ENCODE measurements around the gene TRAT1. TPM values are rescaled to one million over a fixed set of nuclear protein-coding genes. Genes with fewer than 3 reads are reported as not detected.

Gene TRAT1
- total RNA-seq, 3 donors from 2014 or later: 7.1 to 16.3 (median 9.3) TPM

DNA sequence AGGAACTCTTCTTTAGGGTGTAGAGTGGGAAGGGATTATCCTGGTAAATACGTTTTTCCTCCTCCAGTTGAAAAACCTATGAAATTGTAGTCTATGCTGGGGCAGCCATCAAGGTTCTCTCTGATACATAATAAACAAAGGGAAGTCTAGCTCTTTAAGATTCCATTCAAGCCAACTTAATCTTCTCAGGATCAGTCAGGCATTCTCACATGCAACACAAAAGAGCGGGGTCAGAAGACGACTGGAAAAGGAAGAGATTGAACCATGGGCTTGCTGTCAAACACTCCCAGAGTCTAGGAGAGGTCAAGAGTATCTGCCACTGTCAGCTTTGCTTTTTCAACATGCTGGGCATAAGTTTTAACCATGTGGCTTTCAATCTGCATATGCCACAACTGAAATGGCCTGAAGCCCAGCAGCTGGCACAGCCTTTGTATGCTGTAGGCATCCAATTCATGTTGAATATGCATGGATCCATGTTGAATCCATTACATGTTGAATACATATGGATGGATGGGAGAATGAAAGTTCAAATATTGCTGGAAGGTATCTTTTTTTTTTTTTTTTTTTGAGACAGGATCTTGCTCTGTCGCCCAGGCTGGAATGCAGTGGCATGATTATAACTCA lies 8.5 kb downstream of the TRAT1 start:
- Mint-ChIP-seq H3K4me3 (peak overlapping the region; percentile 8), H3K36me3 (ENCODE audit: insufficient read depth) (peaks cover 20% of the 10 kb centered on the region), H3K4me1 (ENCODE audit: low read depth) (peaks cover 85% of the 10 kb centered on the region), H3K27me3 (ENCODE audit: low read depth) (no peaks in the 10 kb centered on the region), H3K9me3 (no peaks in the 10 kb centered on the region)
- no peak for ATAC-seq
- DNase-seq: no peak

DNA sequence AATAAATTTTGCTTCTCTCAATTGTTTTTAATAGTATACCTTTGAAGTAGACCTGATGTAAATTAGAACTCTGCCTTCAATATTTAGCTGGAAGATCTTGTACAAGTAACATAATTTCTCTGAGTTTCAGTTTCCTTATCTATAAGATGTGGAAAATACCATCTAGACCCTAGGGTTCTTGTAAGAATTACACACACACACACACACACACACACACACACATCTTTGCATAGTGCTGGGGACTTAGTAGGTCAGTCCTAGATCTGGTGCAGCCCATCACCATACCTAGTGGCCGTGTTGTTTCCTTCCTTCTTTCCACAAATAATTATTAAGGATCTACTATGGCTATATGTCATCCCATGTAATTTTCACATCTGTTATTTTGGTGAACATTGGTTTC lies 11.0 kb downstream of the TRAT1 start:
- Mint-ChIP-seq H3K27me3 (ENCODE audit: low read depth) (no peaks in the 10 kb centered on the region), H3K4me3 (peak overlapping the region; percentile 75), H3K36me3 (ENCODE audit: insufficient read depth) (peaks cover 18% of the 10 kb centered on the region), H3K4me1 (ENCODE audit: low read depth) (peaks cover 90% of the 10 kb centered on the region), H3K9me3 (no peaks in the 10 kb centered on the region)
- ATAC-seq: peak in 1 of 2 donors; percentile 24
- no peak for DNase-seq

DNA sequence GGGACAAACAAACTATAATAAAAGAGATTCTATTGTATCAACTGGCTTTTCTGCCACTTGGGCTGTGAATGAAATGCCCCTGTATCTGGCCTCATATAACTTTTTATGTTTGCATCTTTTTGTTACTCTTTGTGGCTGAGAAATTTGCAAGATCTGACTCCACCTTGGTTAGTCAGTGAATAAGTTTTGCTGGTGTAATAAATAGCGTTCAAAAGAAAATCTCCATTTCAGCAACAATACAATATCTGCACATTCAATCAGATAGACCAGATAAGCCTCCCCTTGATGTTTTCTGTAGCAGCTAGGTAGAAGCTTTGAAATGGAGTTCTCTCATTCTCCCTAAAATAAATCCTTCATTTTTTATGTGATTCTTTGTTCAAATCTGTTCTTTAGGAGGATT lies 12.0 kb downstream of the TRAT1 start:
- H3K36me3 Mint-ChIP-seq (ENCODE audit: insufficient read depth): peaks cover 15% of the 10 kb centered on the region
- H3K9me3 Mint-ChIP-seq: no peaks in the 10 kb centered on the region
- no peak for DNase-seq
- ATAC-seq: peak; percentile 49 to 58
- peaks cover 92% of the 10 kb centered on the region for H3K4me1 Mint-ChIP-seq (ENCODE audit: low read depth)
- no peaks in the 10 kb centered on the region for H3K27me3 Mint-ChIP-seq (ENCODE audit: low read depth)
- peak overlapping the region; percentile 75 for H3K4me3 Mint-ChIP-seq

- Mint-ChIP-seq H3K27me3 (ENCODE audit: low read depth) (no peaks in the 10 kb centered on the region), H3K4me1 (ENCODE audit: low read depth) (peaks cover 90% of the 10 kb centered on the region), H3K4me3 (peak overlapping the region; percentile 75), H3K9me3 (no peaks in the 10 kb centered on the region), H3K36me3 (ENCODE audit: insufficient read depth) (peaks cover 17% of the 10 kb centered on the region)
- ATAC-seq (peak; percentile 75 to 76), DNase-seq (peak; percentile 21)
These were observed 12.5 kb downstream of the TRAT1 start for GRCh38 chr3:108835101-108835500.

DNA sequence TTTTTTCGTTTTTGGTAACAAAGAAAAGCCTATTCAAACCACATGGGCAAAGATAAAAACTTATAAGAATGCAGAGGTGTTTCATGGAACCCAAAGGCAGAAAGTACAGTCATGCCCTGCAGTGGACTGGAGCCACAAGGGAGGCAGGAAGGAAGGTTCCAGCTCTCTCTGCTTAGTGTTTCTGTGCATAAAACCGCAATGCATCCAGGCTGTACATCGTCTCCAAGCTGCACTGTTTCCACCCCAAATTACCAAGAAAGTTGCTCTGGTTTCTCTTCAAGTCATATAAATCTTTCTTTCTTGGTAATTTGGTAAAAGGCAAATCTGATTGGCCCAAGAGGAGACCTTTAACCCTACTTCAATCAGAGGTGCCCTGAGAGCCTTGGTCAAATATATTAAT lies 15.8 kb downstream of the TRAT1 start:
- peaks cover 86% of the 10 kb centered on the region for H3K4me1 Mint-ChIP-seq (ENCODE audit: low read depth)
- peak; percentile 25 for DNase-seq
- peak; percentile 67 to 71 for ATAC-seq
- H3K27me3 Mint-ChIP-seq (ENCODE audit: low read depth): no peaks in the 10 kb centered on the region
- peaks cover 23% of the 10 kb centered on the region for H3K36me3 Mint-ChIP-seq (ENCODE audit: insufficient read depth)
- no peaks in the 10 kb centered on the region for H3K9me3 Mint-ChIP-seq
- peak overlapping the region; percentile 64 for H3K4me3 Mint-ChIP-seq

GRCh38 chr3:108845709-108846293 lies 23.2 kb downstream of the TRAT1 start:
- peaks cover 74% of the 10 kb centered on the region for H3K4me1 Mint-ChIP-seq (ENCODE audit: low read depth)
- peaks cover 40% of the 10 kb centered on the region for H3K36me3 Mint-ChIP-seq (ENCODE audit: insufficient read depth)
- no peak overlapping the region for H3K4me3 Mint-ChIP-seq
- ATAC-seq: peak in 1 of 2 donors; percentile 28
- no peaks in the 10 kb centered on the region for H3K27me3 Mint-ChIP-seq (ENCODE audit: low read depth)
- no peak for DNase-seq
- H3K9me3 Mint-ChIP-seq: no peaks in the 10 kb centered on the region

GRCh38 chr3:108847187-108847586 lies 24.6 kb downstream of the TRAT1 start:
- ATAC-seq: no peak

DNA sequence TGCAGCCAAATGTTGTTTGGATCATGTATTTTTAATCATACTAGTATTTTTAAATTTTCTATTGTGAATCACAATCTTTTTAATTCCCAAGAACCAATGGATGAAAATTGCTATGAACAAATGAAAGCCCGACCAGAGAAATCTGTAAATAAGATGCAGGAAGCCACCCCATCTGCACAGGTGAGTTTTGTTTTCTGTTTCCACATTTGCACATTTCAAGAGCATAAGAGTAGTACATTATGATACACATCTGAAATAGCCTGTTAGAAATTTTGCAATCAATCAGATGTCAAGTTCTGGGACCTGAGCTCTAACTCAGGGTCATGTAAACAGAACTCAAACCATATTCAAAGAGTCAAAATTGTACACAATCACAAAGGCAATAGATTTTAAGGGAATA lies 26.5 kb downstream of the TRAT1 start:
- H3K9me3 Mint-ChIP-seq: no peaks in the 10 kb centered on the region
- no peak overlapping the region for H3K4me3 Mint-ChIP-seq
- no peak for DNase-seq
- no peak for ATAC-seq
- H3K4me1 Mint-ChIP-seq (ENCODE audit: low read depth): peaks cover 53% of the 10 kb centered on the region
- H3K27me3 Mint-ChIP-seq (ENCODE audit: low read depth): no peaks in the 10 kb centered on the region
- peaks cover 42% of the 10 kb centered on the region for H3K36me3 Mint-ChIP-seq (ENCODE audit: insufficient read depth)

More at GRCh38 chr3:108847187-108847586, 24.6 kb downstream of the TRAT1 start:
- no peak for DNase-seq
- no peaks in the 10 kb centered on the region for H3K9me3 Mint-ChIP-seq
- peaks cover 50% of the 10 kb centered on the region for H3K36me3 Mint-ChIP-seq (ENCODE audit: insufficient read depth)
- no peaks in the 10 kb centered on the region for H3K27me3 Mint-ChIP-seq (ENCODE audit: low read depth)
- H3K4me3 Mint-ChIP-seq: no peak overlapping the region
- H3K4me1 Mint-ChIP-seq (ENCODE audit: low read depth): peaks cover 70% of the 10 kb centered on the region

- H3K4me1 Mint-ChIP-seq (ENCODE audit: low read depth): peaks cover 39% of the 10 kb centered on the region
- H3K36me3 Mint-ChIP-seq (ENCODE audit: insufficient read depth): peaks cover 57% of the 10 kb centered on the region
- DNase-seq (no peak), ATAC-seq (no peak)
- H3K27me3 Mint-ChIP-seq (ENCODE audit: low read depth): no peaks in the 10 kb centered on the region
- H3K4me3 Mint-ChIP-seq: no peak overlapping the region
- peaks cover 20% of the 10 kb centered on the region for H3K9me3 Mint-ChIP-seq
These were observed 38.8 kb downstream of the TRAT1 start for GRCh38 chr3:108861401-108861800.

- Mint-ChIP-seq H3K36me3 (ENCODE audit: insufficient read depth) (peaks cover 48% of the 10 kb centered on the region), H3K27me3 (ENCODE audit: low read depth) (no peaks in the 10 kb centered on the region), H3K4me1 (ENCODE audit: low read depth) (peaks cover 37% of the 10 kb centered on the region), H3K4me3 (peak overlapping the region; percentile 57), H3K9me3 (peaks cover 15% of the 10 kb centered on the region)
- DNase-seq (peak; percentile 17), ATAC-seq (peak; percentile 92 to 93)
These were observed 40.5 kb downstream of the TRAT1 start for GRCh38 chr3:108862865-108863798.

GRCh38 chr3:108863799-108864135 lies 41.2 kb downstream of the TRAT1 start:
- Mint-ChIP-seq H3K27me3 (ENCODE audit: low read depth) (no peaks in the 10 kb centered on the region), H3K9me3 (peaks cover 15% of the 10 kb centered on the region), H3K4me1 (ENCODE audit: low read depth) (peaks cover 37% of the 10 kb centered on the region), H3K4me3 (no peak overlapping the region), H3K36me3 (ENCODE audit: insufficient read depth) (peaks cover 41% of the 10 kb centered on the region)
- ATAC-seq (no peak), DNase-seq (no peak)

- ATAC-seq (no peak), DNase-seq (no peak)
- H3K9me3 Mint-ChIP-seq: peaks cover 8% of the 10 kb centered on the region
- H3K4me1 Mint-ChIP-seq (ENCODE audit: low read depth): peaks cover 2% of the 10 kb centered on the region
- no peaks in the 10 kb centered on the region for H3K27me3 Mint-ChIP-seq (ENCODE audit: low read depth)
- peaks cover 5% of the 10 kb centered on the region for H3K36me3 Mint-ChIP-seq (ENCODE audit: insufficient read depth)
- no peak overlapping the region for H3K4me3 Mint-ChIP-seq
These were observed 55.3 kb downstream of the TRAT1 start for GRCh38 chr3:108877901-108878300.

- no peaks in the 10 kb centered on the region for H3K27me3 Mint-ChIP-seq (ENCODE audit: low read depth)
- no peak overlapping the region for H3K4me3 Mint-ChIP-seq
- DNase-seq (no peak), ATAC-seq (no peak)
- H3K4me1 Mint-ChIP-seq (ENCODE audit: low read depth): peaks cover 10% of the 10 kb centered on the region
- H3K36me3 Mint-ChIP-seq (ENCODE audit: insufficient read depth): peaks cover 1% of the 10 kb centered on the region
- peaks cover 5% of the 10 kb centered on the region for H3K9me3 Mint-ChIP-seq
These were observed 57.3 kb downstream of the TRAT1 start for GRCh38 chr3:108879915-108880314.

DNA sequence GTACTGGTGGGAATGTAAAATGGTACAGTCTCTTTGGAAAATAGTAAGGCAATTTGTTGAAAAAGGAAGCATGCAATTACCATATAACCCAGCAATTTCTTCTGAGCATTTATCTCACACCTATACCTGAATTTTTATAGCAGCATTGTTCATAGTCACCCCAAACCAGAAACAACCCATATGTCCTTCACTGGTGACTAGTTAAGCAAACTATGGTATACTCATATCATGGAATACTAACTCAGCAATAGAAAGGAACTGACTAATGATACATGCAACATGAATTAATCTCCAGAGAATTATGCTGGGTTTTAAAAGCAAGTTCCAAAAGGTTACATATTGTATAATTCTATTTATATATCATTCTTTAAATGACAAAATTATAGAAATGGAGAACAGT lies 60.2 kb downstream of the TRAT1 start:
- no peaks in the 10 kb centered on the region for H3K36me3 Mint-ChIP-seq (ENCODE audit: insufficient read depth)
- H3K27me3 Mint-ChIP-seq (ENCODE audit: low read depth): no peaks in the 10 kb centered on the region
- DNase-seq (no peak), ATAC-seq (no peak)
- H3K4me1 Mint-ChIP-seq (ENCODE audit: low read depth): peaks cover 8% of the 10 kb centered on the region
- H3K4me3 Mint-ChIP-seq: no peak overlapping the region
- H3K9me3 Mint-ChIP-seq: peaks cover 5% of the 10 kb centered on the region
